Testis (tissue), 2 donors: ENCODE results near the gene GNAO1.

ENCODE experiments used
- CTCF ChIP-seq, 3 experiments: fragments of 450-650 bp in 2 of 3; fragments of 200-600 bp in 1 of 3; sonication (generic) in 1 of 3; IDR thresholded peaks; one replicate each; pipeline ENCODE4 v1.5.1; 2016 to 2019; ENCODE audit warnings: antibody characterized with exemption in 3 of 3, mild to moderate bottlenecking in 2 of 3, moderate library complexity in 1 of 3
- POLR2A ChIP-seq: fragments of 450-650 bp; IDR thresholded peaks from one replicate; pipeline ENCODE4 v1.6.1; 2017; ENCODE audit warnings: antibody characterized with exemption, mild to moderate bottlenecking, moderate library complexity

DNA sequence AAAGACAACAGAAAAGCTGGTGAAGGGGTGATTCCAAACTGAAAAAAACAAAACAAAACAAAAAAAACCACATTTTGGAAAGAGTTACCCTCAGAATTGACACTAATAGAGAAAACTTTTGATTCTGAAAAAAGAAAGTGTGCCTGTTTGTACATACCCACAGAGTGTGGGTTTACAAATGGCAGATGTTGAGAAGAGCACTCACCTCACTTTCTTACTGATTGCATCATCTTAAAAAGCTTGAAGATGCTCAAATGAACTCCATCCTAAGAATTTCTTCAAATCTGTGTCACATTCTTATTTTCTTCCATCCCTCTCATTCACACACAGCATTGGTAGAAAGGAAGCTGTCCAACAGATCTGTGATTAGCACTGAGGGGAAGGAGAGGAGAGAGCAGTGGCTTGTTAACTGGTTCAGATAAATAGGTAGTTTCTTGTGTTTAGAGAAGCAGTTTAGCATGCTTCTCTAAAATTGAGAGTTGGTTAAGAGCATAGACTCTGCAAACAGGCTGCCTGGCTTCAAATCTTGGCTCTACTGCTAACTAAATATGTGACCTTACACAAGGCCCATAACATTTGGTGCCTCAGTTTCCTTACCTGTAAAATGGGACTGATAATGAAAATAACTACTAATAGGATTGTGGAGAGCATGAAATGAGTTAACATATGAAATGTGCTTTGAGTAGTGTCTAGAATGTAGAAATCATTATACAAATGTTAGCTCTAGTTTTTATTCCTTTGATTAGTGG is 6.9 kb downstream of the GNAO1 start:
- TF ChIP-seq CTCF (IDR thresholded peaks at IDR 0.05) (no peak), POLR2A (no peak)
